Cardiac muscle cell (in vitro differentiated cells and primary cell): Measurements from ENCODE around the gene PHF11. TPM values are rescaled to one million over a fixed set of nuclear protein-coding genes. Genes with fewer than 3 reads are reported as not detected.

ENCODE experiments used
- polyA plus RNA-seq: library from polyadenylated mRNA; unstranded; fragments of >200 nt; fragmentation: Nextera tagmentation; extraction: Ambion mirVana; gene quantifications from 2 replicates; pipeline ENCODE4 v1.2.1, GENCODE V29; 2016
- total RNA-seq: library from RNA; depleted of rRNA; stranded (reverse); fragments of >200 nt; gene quantifications from 2 replicates; pipeline ENCODE4 v1.2.3, GENCODE V29; 2016

The PHF11 gene
- total and polyA plus RNA-seq, 2 experiments from 2014 or later, result 4.8 to 9.5 TPM

Other genes with a start within 250 kb of the PHF11 start
- 4.0 and 9.1 TPM in 2 replicates for gene CDADC1, start 248.0 kb upstream of the PHF11 start, total RNA-seq
- 12.7 and 14.0 TPM in 2 replicates for gene CDADC1, start 248.0 kb upstream of the PHF11 start, polyA plus RNA-seq
- 25.5 TPM in 2 replicates for gene CAB39L, start 51.9 kb upstream of the PHF11 start, total RNA-seq
- 22.3 and 25.9 TPM in 2 replicates for gene CAB39L, start 51.9 kb upstream of the PHF11 start, polyA plus RNA-seq
- 7.5 and 9.1 TPM in 2 replicates for gene SETDB2, start 51.7 kb upstream of the PHF11 start, total RNA-seq
- gene SETDB2, start 51.7 kb upstream of the PHF11 start, polyA plus RNA-seq, result 12.4 and 17.1 TPM in 2 replicates
- 15.2 and 15.4 TPM in 2 replicates for gene RCBTB1, start 89.6 kb downstream of the PHF11 start, total RNA-seq
- gene RCBTB1, start 89.6 kb downstream of the PHF11 start, polyA plus RNA-seq, result 16.5 and 17.2 TPM in 2 replicates
- 0.21 and 0.70 TPM in 2 replicates for gene ARL11, start 132.6 kb downstream of the PHF11 start, total RNA-seq
- 0.21 and 1.1 TPM in 2 replicates for gene ARL11, start 132.6 kb downstream of the PHF11 start, polyA plus RNA-seq
- 79.8 and 104 TPM in 2 replicates for gene EBPL, start 195.5 kb downstream of the PHF11 start, total RNA-seq
- 75.1 and 105 TPM in 2 replicates for gene EBPL, start 195.5 kb downstream of the PHF11 start, polyA plus RNA-seq